Panc1 (cell line): ENCODE measurements around the gene LLGL2. TPM values are rescaled to one million over a fixed set of nuclear protein-coding genes. Genes with fewer than 3 reads are reported as not detected.

Experiments
- ATAC-seq: fragments of 200-7000 bp; cut with Tn5 transposase; 2 replicates; pipeline ENCODE4 v1.9.1; 2020; ENCODE audit warnings: mild to moderate bottlenecking, moderate library complexity
- BruUV-seq: library from RNA; stranded (reverse); fragments of 400-500 nt; replicated peaks from 2 replicates; lab custom pipeline; 2021; lab: Mats Ljungman, UMichigan
- CTCF ChIA-PET: fragments of 300-600 bp; sonication (Branson Sonifier 250); formaldehyde crosslinking; loops from one replicate; lab custom pipeline; 2022; ENCODE audit warnings: antibody characterized with exemption; lab: Charles Lee
- POLR2A ChIA-PET: fragments of 300-600 bp; sonication (Branson Sonifier 250); formaldehyde crosslinking; loops from one replicate; lab custom pipeline; 2022; ENCODE audit warnings: antibody characterized with exemption; lab: Charles Lee
- DNase-seq: peaks from one replicate; pipeline ENCODE4 v3.0.0-alpha.2; 2010; ENCODE audit warnings: low read depth, low spot score
- H3K27ac ChIP-seq: 2 replicates; pipeline ENCODE4 v1.5.1; 2011; ENCODE audit warnings: mild to moderate bottlenecking, low read length, inconsistent platforms
- H3K27me3 ChIP-seq: fragments of 200-500 bp; sonication (Bioruptor generic); 2 replicates; pipeline ENCODE4 v1.6.0; 2014; ENCODE audit warnings: low read length, inconsistent platforms; ENCODE audit not compliant: control insufficient read depth, insufficient read depth
- H3K36me3 ChIP-seq: fragments of 200-500 bp; sonication (Bioruptor generic); 2 replicates; pipeline ENCODE4 v1.5.1; 2014; ENCODE audit warnings: inconsistent platforms, mild to moderate bottlenecking, low read length, moderate library complexity; ENCODE audit not compliant: control insufficient read depth, insufficient read depth
- H3K4me1 ChIP-seq: 2 replicates; pipeline ENCODE4 v1.5.1; 2011; ENCODE audit warnings: inconsistent platforms, mild to moderate bottlenecking, low read length, moderate library complexity; ENCODE audit not compliant: control insufficient read depth, insufficient read depth
- H3K4me3 ChIP-seq, 2 experiments: 2 replicates each; pipeline ENCODE4 v1.5.1; 2011 to 2012; ENCODE audit warnings: low read depth in 2 of 2, low read length in 2 of 2, mild to moderate bottlenecking in 2 of 2, inconsistent platforms in 1 of 2, moderate library complexity in 1 of 2
- H3K9me3 ChIP-seq: fragments of 200-500 bp; sonication (Bioruptor generic); 2 replicates; pipeline ENCODE4 v1.5.1; 2014; ENCODE audit warnings: low read depth, mild to moderate bottlenecking, inconsistent platforms, low read length, moderate library complexity; ENCODE audit not compliant: control insufficient read depth, insufficient read depth
- POLR2AphosphoS5 ChIP-seq: IDR thresholded peaks from 2 replicates; pipeline ENCODE4 v1.6.1; 2012; ENCODE audit warnings: mild to moderate bottlenecking, low read depth, low read length, moderate library complexity
- SIN3A ChIP-seq: IDR thresholded peaks from 2 replicates; pipeline ENCODE4 v1.6.1; 2012; ENCODE audit warnings: low read depth, mild to moderate bottlenecking, low read length, moderate library complexity, borderline replicate concordance; ENCODE audit not compliant: insufficient read depth
- TCF7L2 ChIP-seq: IDR thresholded peaks from 2 replicates; pipeline ENCODE4 v1.6.1; 2011; ENCODE audit warnings: mild to moderate bottlenecking, low read depth, low read length, inconsistent platforms
- in situ Hi-C: cut with HindIII; loops from 2 replicates; pipeline ENCODE4 v1.10.0; 2016; ENCODE audit warnings: low sequenced_read_pairs, low pct_unique_long_range_greater_than_20kb
- intact Hi-C: fragments of 100-400 bp; cut with micrococcal nuclease; formaldehyde crosslinking; loops from one replicate; pipeline ENCODE4 v1.10.0; 2022; ENCODE audit not compliant: unreplicated experiment
- total RNA-seq: library from RNA; stranded (reverse); gene quantifications from one replicate; pipeline ENCODE4 v1.2.1, GENCODE V29; 2021; ENCODE audit not compliant: unreplicated experiment
- TF ChIP-seq, protein P1 (sequence below), 2 experiments: IDR thresholded peaks; 2 replicates each; pipeline ENCODE4 v1.6.1; 2011 to 2012; ENCODE audit warnings: low read depth in 2 of 2, control low read depth in 1 of 2, low read length in 1 of 2, mild to moderate bottlenecking in 1 of 2, moderate library complexity in 1 of 2; ENCODE audit not compliant: insufficient read depth in 1 of 2
- TF ChIP-seq, protein P2 (sequence below): fragments of 450-650 bp; IDR thresholded peaks from 2 replicates; pipeline ENCODE4 v1.5.1; 2017; ENCODE audit warnings: mild to moderate bottlenecking

LLGL2 gene
- total RNA-seq, 1 experiment from 2014 or later: 201 TPM

DNA sequence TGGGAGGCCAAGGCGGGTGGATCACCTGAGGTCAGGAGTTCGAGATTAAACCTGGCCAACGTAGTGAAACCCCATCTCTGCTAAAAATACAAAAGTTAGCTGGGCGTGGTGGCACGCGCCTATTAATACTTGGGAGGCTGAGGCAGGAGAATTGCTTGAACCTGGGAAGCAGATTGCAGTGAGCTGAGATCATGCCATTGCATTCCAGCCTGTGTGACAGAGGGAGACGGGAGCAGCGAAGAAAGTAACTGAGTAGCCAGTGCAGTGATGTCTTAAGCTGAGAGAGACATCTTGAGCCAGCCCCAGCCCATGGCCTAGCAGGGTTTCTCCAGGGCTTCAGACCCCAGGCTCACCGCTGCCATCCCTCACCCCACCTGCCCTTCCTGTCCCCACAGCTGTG lies 97.9 kb downstream of the LLGL2 start:
- ChIA-PET POLR2A (interaction anchor here (0.7 kb wide), 1 partner anchor 134 kb away, joined by 3 read pairs; no protein-coding TSS in a partner anchor), CTCF (interaction anchor here (2.3 kb wide), 1 partner anchor 9 kb away, joined by 10 read pairs; the partner anchor contains the start of gene SMIM5)
- no peak for TF ChIP-seq POLR2AphosphoS5
- no peak for TF ChIP-seq TCF7L2
- TF ChIP-seq, protein P1, sequence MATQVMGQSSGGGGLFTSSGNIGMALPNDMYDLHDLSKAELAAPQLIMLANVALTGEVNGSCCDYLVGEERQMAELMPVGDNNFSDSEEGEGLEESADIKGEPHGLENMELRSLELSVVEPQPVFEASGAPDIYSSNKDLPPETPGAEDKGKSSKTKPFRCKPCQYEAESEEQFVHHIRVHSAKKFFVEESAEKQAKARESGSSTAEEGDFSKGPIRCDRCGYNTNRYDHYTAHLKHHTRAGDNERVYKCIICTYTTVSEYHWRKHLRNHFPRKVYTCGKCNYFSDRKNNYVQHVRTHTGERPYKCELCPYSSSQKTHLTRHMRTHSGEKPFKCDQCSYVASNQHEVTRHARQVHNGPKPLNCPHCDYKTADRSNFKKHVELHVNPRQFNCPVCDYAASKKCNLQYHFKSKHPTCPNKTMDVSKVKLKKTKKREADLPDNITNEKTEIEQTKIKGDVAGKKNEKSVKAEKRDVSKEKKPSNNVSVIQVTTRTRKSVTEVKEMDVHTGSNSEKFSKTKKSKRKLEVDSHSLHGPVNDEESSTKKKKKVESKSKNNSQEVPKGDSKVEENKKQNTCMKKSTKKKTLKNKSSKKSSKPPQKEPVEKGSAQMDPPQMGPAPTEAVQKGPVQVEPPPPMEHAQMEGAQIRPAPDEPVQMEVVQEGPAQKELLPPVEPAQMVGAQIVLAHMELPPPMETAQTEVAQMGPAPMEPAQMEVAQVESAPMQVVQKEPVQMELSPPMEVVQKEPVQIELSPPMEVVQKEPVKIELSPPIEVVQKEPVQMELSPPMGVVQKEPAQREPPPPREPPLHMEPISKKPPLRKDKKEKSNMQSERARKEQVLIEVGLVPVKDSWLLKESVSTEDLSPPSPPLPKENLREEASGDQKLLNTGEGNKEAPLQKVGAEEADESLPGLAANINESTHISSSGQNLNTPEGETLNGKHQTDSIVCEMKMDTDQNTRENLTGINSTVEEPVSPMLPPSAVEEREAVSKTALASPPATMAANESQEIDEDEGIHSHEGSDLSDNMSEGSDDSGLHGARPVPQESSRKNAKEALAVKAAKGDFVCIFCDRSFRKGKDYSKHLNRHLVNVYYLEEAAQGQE (IDR thresholded peaks at IDR 0.05; ENCODE audit: insufficient read depth in 1 of 2, low read depth in 2 of 2, low read length in 1 of 2): no peak
- TF ChIP-seq, protein P2, sequence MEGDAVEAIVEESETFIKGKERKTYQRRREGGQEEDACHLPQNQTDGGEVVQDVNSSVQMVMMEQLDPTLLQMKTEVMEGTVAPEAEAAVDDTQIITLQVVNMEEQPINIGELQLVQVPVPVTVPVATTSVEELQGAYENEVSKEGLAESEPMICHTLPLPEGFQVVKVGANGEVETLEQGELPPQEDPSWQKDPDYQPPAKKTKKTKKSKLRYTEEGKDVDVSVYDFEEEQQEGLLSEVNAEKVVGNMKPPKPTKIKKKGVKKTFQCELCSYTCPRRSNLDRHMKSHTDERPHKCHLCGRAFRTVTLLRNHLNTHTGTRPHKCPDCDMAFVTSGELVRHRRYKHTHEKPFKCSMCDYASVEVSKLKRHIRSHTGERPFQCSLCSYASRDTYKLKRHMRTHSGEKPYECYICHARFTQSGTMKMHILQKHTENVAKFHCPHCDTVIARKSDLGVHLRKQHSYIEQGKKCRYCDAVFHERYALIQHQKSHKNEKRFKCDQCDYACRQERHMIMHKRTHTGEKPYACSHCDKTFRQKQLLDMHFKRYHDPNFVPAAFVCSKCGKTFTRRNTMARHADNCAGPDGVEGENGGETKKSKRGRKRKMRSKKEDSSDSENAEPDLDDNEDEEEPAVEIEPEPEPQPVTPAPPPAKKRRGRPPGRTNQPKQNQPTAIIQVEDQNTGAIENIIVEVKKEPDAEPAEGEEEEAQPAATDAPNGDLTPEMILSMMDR: no peak
- no peak for TF ChIP-seq SIN3A
- no peak for ATAC-seq
- intact Hi-C loops (no loop called here), in situ Hi-C loops (no loop called here)
- no peak overlapping the region for H3K4me3 ChIP-seq
- H3K27me3 ChIP-seq: no peaks in the 10 kb centered on the region
- no peak overlapping the region for H3K27ac ChIP-seq
- no peak for DNase-seq
- no peaks in the 10 kb centered on the region for H3K4me1 ChIP-seq
- BruUV-seq: no TSS peak
- no peaks in the 10 kb centered on the region for H3K9me3 ChIP-seq
- no peaks in the 10 kb centered on the region for H3K36me3 ChIP-seq

DNA sequence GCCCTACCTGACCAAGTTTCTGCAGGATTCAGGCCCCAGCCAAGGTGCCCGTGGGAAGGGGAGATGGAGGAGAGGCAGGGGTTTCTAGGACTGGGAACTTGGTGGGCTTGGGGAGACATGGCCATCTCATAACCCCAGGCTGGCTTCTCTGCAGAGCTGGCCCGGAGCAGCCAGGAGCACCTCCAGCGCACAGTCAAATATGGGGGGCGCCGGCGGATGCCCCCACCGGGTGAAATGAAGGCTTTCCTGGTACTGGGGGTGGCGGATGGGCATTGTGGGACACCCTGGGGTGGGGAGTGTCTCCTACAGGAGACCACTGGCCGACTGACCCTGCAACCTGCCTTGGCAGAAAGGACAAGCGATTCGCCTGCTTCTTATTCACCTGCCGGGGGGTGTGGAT lies 98.5 kb downstream of the LLGL2 start:
- Histone ChIP-seq H3K9me3 (no peaks in the 10 kb centered on the region), H3K27me3 (no peaks in the 10 kb centered on the region), H3K4me3 (no peak overlapping the region), H3K4me1 (no peaks in the 10 kb centered on the region), H3K27ac (no peak overlapping the region), H3K36me3 (no peaks in the 10 kb centered on the region)
- POLR2A ChIA-PET: no interaction called here
- no TSS peak for BruUV-seq
- intact Hi-C loops: no loop called here
- in situ Hi-C loops: no loop called here
- DNase-seq: no peak
- CTCF ChIA-PET: interaction anchor here (0.5 to 2.3 kb wide), 2 partner anchors 9 to 14 kb away, joined by 3 to 10 read pairs; partner anchors contain the start of gene SMIM5
- ATAC-seq: no peak
- no peak for TF ChIP-seq POLR2AphosphoS5
- TF ChIP-seq, protein P2: no peak
- TF ChIP-seq, protein P1 (IDR thresholded peaks at IDR 0.05; ENCODE audit: insufficient read depth in 1 of 2, low read depth in 2 of 2, low read length in 1 of 2): no peak
- TF ChIP-seq SIN3A: no peak
- no peak for TF ChIP-seq TCF7L2
